HG03196 (cell line): ENCODE results near the gene EBF3.

Experiments
- ATAC-seq: cut with Tn5 transposase; IDR thresholded peaks from one replicate; pipeline ENCODE4 v1.9.1; 2021; ENCODE audit not compliant: unreplicated experiment

Gene EBF3

GRCh38 chr10:129877773-129878371 lies 86.2 kb downstream of the EBF3 start:
- ATAC-seq, result no peak

- ATAC-seq, result no peak
These were observed 87.2 kb downstream of the EBF3 start for GRCh38 chr10:129876838-129877237.

GRCh38 chr10:129875993-129876726 lies 87.9 kb downstream of the EBF3 start:
- no peak for ATAC-seq

- no peak for ATAC-seq
These were observed 90.7 kb downstream of the EBF3 start for GRCh38 chr10:129873351-129873750.

- ATAC-seq, result no peak
These were observed 92.1 kb downstream of the EBF3 start for GRCh38 chr10:129871966-129872365.

- ATAC-seq, result no peak
These were observed 93.0 kb downstream of the EBF3 start for GRCh38 chr10:129870961-129871621.

- no peak for ATAC-seq
These were observed 93.7 kb downstream of the EBF3 start for GRCh38 chr10:129870474-129870757.

- no peak for ATAC-seq
These were observed 94.2 kb downstream of the EBF3 start for GRCh38 chr10:129869596-129870473.

GRCh38 chr10:129868449-129869035 lies 95.5 kb downstream of the EBF3 start:
- no peak for ATAC-seq

GRCh38 chr10:129867631-129868179 lies 96.4 kb downstream of the EBF3 start:
- no peak for ATAC-seq

GRCh38 chr10:129866894-129867293 lies 97.2 kb downstream of the EBF3 start:
- no peak for ATAC-seq

- no peak for ATAC-seq
These were observed 98.1 kb downstream of the EBF3 start for GRCh38 chr10:129865960-129866359.

GRCh38 chr10:129865413-129865812 lies 98.7 kb downstream of the EBF3 start:
- no peak for ATAC-seq

- ATAC-seq, result no peak
These were observed 99.4 kb downstream of the EBF3 start for GRCh38 chr10:129864601-129865126.

GRCh38 chr10:129864082-129864481 lies 100.0 kb downstream of the EBF3 start:
- ATAC-seq, result no peak

- ATAC-seq, result no peak
These were observed 100.8 kb downstream of the EBF3 start for GRCh38 chr10:129863201-129863663.

GRCh38 chr10:129861776-129862531 lies 102.1 kb downstream of the EBF3 start:
- no peak for ATAC-seq

- no peak for ATAC-seq
These were observed 103.7 kb downstream of the EBF3 start for GRCh38 chr10:129860396-129860795.

GRCh38 chr10:129859536-129859935 lies 104.5 kb downstream of the EBF3 start:
- no peak for ATAC-seq
